Progenitor cell of endocrine pancreas (in vitro differentiated cells): ENCODE data around the gene TECPR2. TPM values are rescaled to one million over a fixed set of nuclear protein-coding genes. Genes with fewer than 3 reads are reported as not detected.

ENCODE experiments used
- DNase-seq: peaks from one replicate; pipeline ENCODE4 v3.0.0; 2021; ENCODE audit warnings: low spot score; ENCODE audit not compliant: unreplicated experiment
- H3K27ac Mint-ChIP-seq: 2 replicates; pipeline ENCODE4 v1.8.0; 2021; ENCODE audit warnings: mild to moderate bottlenecking, moderate library complexity, mixed read lengths
- H3K27me3 Mint-ChIP-seq: 2 replicates; pipeline ENCODE4 v1.8.0; 2021; ENCODE audit warnings: mixed read lengths
- H3K36me3 Mint-ChIP-seq: 2 replicates; pipeline ENCODE4 v1.8.0; 2022; ENCODE audit warnings: mixed read lengths; ENCODE audit not compliant: insufficient read depth
- H3K4me1 Mint-ChIP-seq: 2 replicates; pipeline ENCODE4 v1.8.0; 2021; ENCODE audit warnings: low read depth, mixed read lengths
- H3K4me3 Mint-ChIP-seq: 2 replicates; pipeline ENCODE4 v1.8.0; 2021; ENCODE audit warnings: low read depth, mild to moderate bottlenecking, moderate library complexity, mixed read lengths
- H3K9me3 Mint-ChIP-seq: 2 replicates; pipeline ENCODE4 v1.8.0; 2021; ENCODE audit warnings: low read depth, mixed read lengths
- total RNA-seq: library from RNA; stranded (reverse); gene quantifications from 2 replicates; pipeline ENCODE4 v1.2.1, GENCODE V29; 2021
- TF ChIP-seq, protein P1 (sequence below): fragments of 200-600 bp; sonication (generic); IDR thresholded peaks from one replicate; pipeline ENCODE4 v1.5.0; 2021; ENCODE audit warnings: antibody characterized with exemption, mild to moderate bottlenecking; ENCODE audit not compliant: unreplicated experiment

TECPR2 gene
- total RNA-seq, 1 donor from 2014 or later, result 34.2 TPM

GRCh38 chr14:102427642-102428041, 64.9 kb downstream of the TECPR2 start:
- DNase-seq, result no peak
- Mint-ChIP-seq H3K36me3 (peaks cover 17% of the 10 kb centered on the region), H3K27ac (no peak overlapping the region), H3K4me1 (no peaks in the 10 kb centered on the region), H3K4me3 (no peak overlapping the region), H3K9me3 (no peaks in the 10 kb centered on the region), H3K27me3 (no peaks in the 10 kb centered on the region)
- TF ChIP-seq, protein P1, sequence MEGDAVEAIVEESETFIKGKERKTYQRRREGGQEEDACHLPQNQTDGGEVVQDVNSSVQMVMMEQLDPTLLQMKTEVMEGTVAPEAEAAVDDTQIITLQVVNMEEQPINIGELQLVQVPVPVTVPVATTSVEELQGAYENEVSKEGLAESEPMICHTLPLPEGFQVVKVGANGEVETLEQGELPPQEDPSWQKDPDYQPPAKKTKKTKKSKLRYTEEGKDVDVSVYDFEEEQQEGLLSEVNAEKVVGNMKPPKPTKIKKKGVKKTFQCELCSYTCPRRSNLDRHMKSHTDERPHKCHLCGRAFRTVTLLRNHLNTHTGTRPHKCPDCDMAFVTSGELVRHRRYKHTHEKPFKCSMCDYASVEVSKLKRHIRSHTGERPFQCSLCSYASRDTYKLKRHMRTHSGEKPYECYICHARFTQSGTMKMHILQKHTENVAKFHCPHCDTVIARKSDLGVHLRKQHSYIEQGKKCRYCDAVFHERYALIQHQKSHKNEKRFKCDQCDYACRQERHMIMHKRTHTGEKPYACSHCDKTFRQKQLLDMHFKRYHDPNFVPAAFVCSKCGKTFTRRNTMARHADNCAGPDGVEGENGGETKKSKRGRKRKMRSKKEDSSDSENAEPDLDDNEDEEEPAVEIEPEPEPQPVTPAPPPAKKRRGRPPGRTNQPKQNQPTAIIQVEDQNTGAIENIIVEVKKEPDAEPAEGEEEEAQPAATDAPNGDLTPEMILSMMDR, result no peak

GRCh38 chr14:102430212-102430908, 67.6 kb downstream of the TECPR2 start:
- H3K36me3 Mint-ChIP-seq, result peaks cover 14% of the 10 kb centered on the region
- H3K4me3 Mint-ChIP-seq, result no peak overlapping the region
- H3K27me3 Mint-ChIP-seq, result no peaks in the 10 kb centered on the region
- TF ChIP-seq, protein P1, result no peak
- H3K4me1 Mint-ChIP-seq, result no peaks in the 10 kb centered on the region
- H3K9me3 Mint-ChIP-seq, result no peaks in the 10 kb centered on the region
- DNase-seq, result no peak
- no peak overlapping the region for H3K27ac Mint-ChIP-seq

- Mint-ChIP-seq H3K4me3 (no peak overlapping the region), H3K4me1 (no peaks in the 10 kb centered on the region), H3K27me3 (no peaks in the 10 kb centered on the region), H3K27ac (peak overlapping the region; percentile 31), H3K36me3 (peaks cover 14% of the 10 kb centered on the region), H3K9me3 (no peaks in the 10 kb centered on the region)
- DNase-seq, result no peak
- TF ChIP-seq, protein P1, result no peak
Measured at GRCh38 chr14:102431751-102432150, 69.0 kb downstream of the TECPR2 start.

DNA sequence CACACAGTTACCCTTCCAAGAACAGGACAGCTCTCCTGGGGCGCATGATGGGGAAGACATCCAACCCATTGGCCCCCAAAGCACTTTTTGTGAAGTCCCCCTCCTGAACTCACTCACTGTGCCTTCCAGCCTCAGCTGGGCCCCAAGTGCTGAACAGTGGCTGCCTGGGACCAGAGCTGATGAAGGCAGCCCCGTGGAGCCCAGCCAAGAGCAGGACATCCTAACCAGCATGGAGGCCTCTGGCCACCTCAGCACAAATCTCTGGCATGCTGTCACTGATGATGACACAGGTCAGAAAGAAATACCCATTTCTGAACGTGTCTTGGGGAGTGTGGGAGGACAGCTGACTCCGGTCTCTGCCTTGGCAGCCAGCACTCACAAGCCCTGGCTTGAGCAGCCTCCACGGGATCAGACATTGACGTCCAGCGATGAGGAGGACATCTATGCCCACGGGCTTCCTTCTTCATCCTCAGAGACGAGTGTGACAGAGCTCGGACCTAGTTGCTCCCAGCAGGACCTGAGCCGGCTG, 72.0 kb downstream of the TECPR2 start:
- H3K4me3 Mint-ChIP-seq, result no peak overlapping the region
- no peaks in the 10 kb centered on the region for H3K27me3 Mint-ChIP-seq
- H3K27ac Mint-ChIP-seq, result no peak overlapping the region
- TF ChIP-seq, protein P1, result no peak
- DNase-seq, result no peak
- H3K4me1 Mint-ChIP-seq, result peaks cover 1% of the 10 kb centered on the region
- peaks cover 2% of the 10 kb centered on the region for H3K36me3 Mint-ChIP-seq
- H3K9me3 Mint-ChIP-seq, result no peaks in the 10 kb centered on the region

DNA sequence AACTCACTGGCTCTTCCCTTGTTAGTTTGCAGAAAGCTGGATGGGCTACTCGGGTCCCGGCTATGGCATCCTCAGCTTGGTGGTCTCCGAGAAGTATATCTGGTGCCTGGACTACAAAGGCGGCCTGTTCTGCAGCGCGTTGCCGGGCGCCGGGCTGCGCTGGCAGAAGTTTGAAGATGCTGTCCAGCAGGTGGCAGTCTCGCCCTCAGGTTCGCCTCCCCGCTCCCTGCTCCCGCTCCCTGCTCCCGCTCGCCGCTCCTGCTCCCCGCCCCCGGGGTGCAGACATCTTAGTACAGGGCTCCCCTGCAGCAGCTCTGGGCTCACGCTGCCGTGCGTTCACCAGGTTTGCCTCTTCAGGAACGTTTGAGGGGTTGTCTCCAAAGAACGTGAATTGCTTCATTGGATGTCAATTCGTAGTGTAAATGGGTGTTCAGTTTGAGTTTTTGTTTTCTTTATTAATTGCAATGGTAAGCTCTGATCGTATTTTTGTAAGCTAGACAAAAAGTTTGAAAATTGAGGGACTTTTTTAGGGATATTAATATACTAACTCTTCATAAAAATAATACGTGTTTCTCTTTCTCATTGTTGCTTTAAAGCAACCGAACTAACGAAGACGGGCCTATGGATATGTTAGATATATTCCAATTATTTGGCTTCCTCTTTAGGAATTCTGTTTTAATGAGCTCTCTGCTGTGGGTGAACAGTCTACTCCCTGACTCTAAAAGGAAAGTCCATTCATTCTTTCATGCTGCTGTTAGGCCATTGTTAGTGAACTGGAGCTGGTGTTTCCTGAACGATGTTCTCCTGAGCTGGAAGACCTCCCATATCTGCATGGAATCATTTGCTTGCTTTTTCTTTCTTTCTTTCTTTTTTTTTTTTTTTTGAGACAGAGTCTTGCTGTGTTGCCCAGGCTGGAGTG, 75.5 kb downstream of the TECPR2 start:
- H3K4me3 Mint-ChIP-seq, result no peak overlapping the region
- TF ChIP-seq, protein P1, result peak; percentile 91
- DNase-seq, result peak; percentile 73
- peaks cover 1% of the 10 kb centered on the region for H3K4me1 Mint-ChIP-seq
- no peak overlapping the region for H3K27ac Mint-ChIP-seq
- no peaks in the 10 kb centered on the region for H3K27me3 Mint-ChIP-seq
- H3K36me3 Mint-ChIP-seq, result peaks cover 6% of the 10 kb centered on the region
- no peaks in the 10 kb centered on the region for H3K9me3 Mint-ChIP-seq
